ENCODE results near the gene DLK1.

Gene DLK1

DNA sequence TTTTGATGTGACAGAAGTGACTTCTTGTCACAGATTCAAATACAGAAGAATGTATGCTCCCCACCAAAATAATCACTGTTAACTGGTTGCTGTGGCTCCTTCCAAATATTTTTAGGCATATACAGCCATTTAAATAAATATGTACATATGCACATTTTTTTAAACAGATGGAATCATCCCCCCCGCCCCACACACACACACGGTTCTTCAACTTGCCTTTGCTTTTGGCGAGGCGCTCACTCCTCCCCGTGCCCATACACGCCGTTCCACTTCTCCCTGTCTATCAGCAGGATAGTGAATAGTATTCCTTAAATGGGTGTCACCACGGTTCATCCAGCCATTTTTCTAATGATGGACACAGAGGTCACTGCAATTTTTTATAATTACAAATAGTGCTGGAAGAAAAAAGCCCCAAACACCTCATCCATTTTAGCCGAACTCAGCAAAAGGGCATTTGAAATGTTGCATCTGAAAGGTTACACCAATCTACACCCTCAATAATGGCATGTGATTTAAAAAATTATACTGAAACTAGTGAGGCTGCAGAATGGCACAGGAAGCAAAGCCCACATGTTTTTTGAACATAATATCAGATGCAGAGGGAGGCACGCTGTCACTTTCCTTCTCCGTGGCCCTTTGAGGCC is 60.0 kb downstream of the DLK1 start:
- H3K27ac ChIP-seq, result no peak overlapping the region
- TF ChIP-seq ZFX (IDR thresholded peaks at IDR 0.05; ENCODE audit: borderline replicate concordance), result no peak
- TF ChIP-seq, protein P1, sequence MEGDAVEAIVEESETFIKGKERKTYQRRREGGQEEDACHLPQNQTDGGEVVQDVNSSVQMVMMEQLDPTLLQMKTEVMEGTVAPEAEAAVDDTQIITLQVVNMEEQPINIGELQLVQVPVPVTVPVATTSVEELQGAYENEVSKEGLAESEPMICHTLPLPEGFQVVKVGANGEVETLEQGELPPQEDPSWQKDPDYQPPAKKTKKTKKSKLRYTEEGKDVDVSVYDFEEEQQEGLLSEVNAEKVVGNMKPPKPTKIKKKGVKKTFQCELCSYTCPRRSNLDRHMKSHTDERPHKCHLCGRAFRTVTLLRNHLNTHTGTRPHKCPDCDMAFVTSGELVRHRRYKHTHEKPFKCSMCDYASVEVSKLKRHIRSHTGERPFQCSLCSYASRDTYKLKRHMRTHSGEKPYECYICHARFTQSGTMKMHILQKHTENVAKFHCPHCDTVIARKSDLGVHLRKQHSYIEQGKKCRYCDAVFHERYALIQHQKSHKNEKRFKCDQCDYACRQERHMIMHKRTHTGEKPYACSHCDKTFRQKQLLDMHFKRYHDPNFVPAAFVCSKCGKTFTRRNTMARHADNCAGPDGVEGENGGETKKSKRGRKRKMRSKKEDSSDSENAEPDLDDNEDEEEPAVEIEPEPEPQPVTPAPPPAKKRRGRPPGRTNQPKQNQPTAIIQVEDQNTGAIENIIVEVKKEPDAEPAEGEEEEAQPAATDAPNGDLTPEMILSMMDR (IDR thresholded peaks at IDR 0.05), result no peak

DNA sequence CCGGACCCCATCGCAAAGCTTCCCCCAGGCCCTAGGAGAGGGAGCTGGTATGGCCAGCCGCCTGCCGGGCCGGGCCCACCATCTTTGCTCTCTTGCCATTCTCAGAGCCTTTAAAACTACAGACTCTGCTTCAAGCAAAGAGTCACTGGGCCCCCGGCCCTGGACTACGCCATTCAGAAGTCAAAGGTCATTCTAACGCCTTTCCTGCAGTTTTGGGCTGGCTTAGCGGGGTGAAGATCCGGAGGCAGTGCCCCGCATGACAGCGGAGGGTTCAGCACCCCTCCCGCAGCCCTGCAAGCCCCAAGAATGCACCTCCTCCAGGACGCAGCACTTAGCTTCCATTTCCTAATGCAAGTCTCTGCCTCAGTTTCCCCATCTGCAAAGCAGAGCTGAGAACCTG is 61.0 kb downstream of the DLK1 start:
- TF ChIP-seq, protein P1 (IDR thresholded peaks at IDR 0.05), result no peak
- no peak for TF ChIP-seq ZFX (IDR thresholded peaks at IDR 0.05; ENCODE audit: borderline replicate concordance)
- no peak overlapping the region for H3K27ac ChIP-seq
